Neural cell (in vitro differentiated cells): ENCODE results near the gene LNX1. TPM values are rescaled to one million over a fixed set of nuclear protein-coding genes. Genes with fewer than 3 reads are reported as not detected.

Experiments
- H2AFZ ChIP-seq: fragments of 200-600, 300-800 bp; sonication (generic), shearing (Covaris generic); 2 replicates; pipeline ENCODE4 v1.6.0; 2014; ENCODE audit warnings: low read depth, mild to moderate bottlenecking, antibody characterized with exemption, low read length, moderate library complexity
- H3F3A ChIP-seq: fragments of 200-600 bp; shearing (Covaris generic); 2 replicates; pipeline ENCODE4 v1.6.1; 2016; ENCODE audit warnings: mild to moderate bottlenecking, moderate library complexity, mixed read lengths, antibody characterized with exemption, low read length; ENCODE audit not compliant: insufficient read depth, poor library complexity, severe bottlenecking
- H3K27ac ChIP-seq: fragments of 200-600, 300-800 bp; sonication (generic), shearing (Covaris generic); 2 replicates; pipeline ENCODE4 v1.5.1; 2014; ENCODE audit warnings: mild to moderate bottlenecking, low read length, moderate library complexity
- H3K27me3 ChIP-seq: fragments of 300-800, 200-600 bp; sonication (generic), shearing (Covaris generic); 2 replicates; pipeline ENCODE4 v1.6.0; 2014; ENCODE audit warnings: mild to moderate bottlenecking, low read depth, low read length, moderate library complexity; ENCODE audit not compliant: insufficient read depth
- H3K36me3 ChIP-seq: fragments of 300-800, 200-600 bp; sonication (generic), shearing (Covaris generic); 2 replicates; pipeline ENCODE4 v1.5.1; 2014; ENCODE audit warnings: mild to moderate bottlenecking, antibody characterized with exemption, low read length, moderate library complexity; ENCODE audit not compliant: insufficient read depth
- H3K4me2 ChIP-seq: fragments of 300-800, 200-600 bp; sonication (generic), shearing (Covaris generic); 2 replicates; pipeline ENCODE4 v1.6.0; 2014; ENCODE audit warnings: mild to moderate bottlenecking, low read length
- H3K4me3 ChIP-seq: fragments of 300-800, 200-600 bp; sonication (generic), shearing (Covaris generic); 2 replicates; pipeline ENCODE4 v1.5.1; 2014; ENCODE audit warnings: mild to moderate bottlenecking, low read length, moderate library complexity
- H3K79me2 ChIP-seq: fragments of 200-600 bp; shearing (Covaris generic); replicated peaks from 2 replicates; pipeline ENCODE4 v1.6.0; 2014; ENCODE audit warnings: mild to moderate bottlenecking, low read length, moderate library complexity; ENCODE audit not compliant: insufficient read depth
- H3K9ac ChIP-seq: fragments of 300-800, 200-600 bp; sonication (generic), shearing (Covaris generic); 2 replicates; pipeline ENCODE4 v1.6.1; 2016; ENCODE audit warnings: mild to moderate bottlenecking, low read length, mixed read lengths
- H3K9me2 ChIP-seq: fragments of 200-600 bp; shearing (Covaris generic); 2 replicates; pipeline ENCODE4 v1.6.1; 2016; ENCODE audit warnings: mild to moderate bottlenecking, low read length, mixed read lengths; ENCODE audit not compliant: insufficient read depth
- H3K9me3 ChIP-seq: fragments of 200-600, 300-800 bp; sonication (generic), shearing (Covaris generic); 2 replicates; pipeline ENCODE4 v1.6.1; 2016; ENCODE audit warnings: mild to moderate bottlenecking, mixed run types, low read length, moderate library complexity, mixed read lengths
- H4K20me1 ChIP-seq: fragments of 200-600 bp; shearing (Covaris generic); 2 replicates; pipeline ENCODE4 v1.6.1; 2016; ENCODE audit warnings: mild to moderate bottlenecking, mixed run types; ENCODE audit not compliant: insufficient read depth
- EP300 ChIP-seq: fragments of 450-650 bp; conservative IDR thresholded peaks from 2 replicates; pipeline ENCODE4 v1.6.1; 2014; ENCODE audit warnings: antibody characterized with exemption, mild to moderate bottlenecking, moderate library complexity; ENCODE audit not compliant: poor library complexity, severe bottlenecking
- EZH2 ChIP-seq: fragments of 200-600, 300-800 bp; shearing (Covaris generic), sonication (generic); IDR thresholded peaks from 2 replicates; pipeline ENCODE4 v1.6.1; 2014; ENCODE audit warnings: antibody characterized with exemption, low read length, borderline replicate concordance, mild to moderate bottlenecking; ENCODE audit not compliant: insufficient read depth, poor library complexity, severe bottlenecking
- MXI1 ChIP-seq: fragments of 450-650 bp; conservative IDR thresholded peaks from 2 replicates; pipeline ENCODE4 v1.6.1; 2014; ENCODE audit warnings: antibody characterized with exemption, mild to moderate bottlenecking; ENCODE audit not compliant: poor library complexity, severe bottlenecking
- POLR2AphosphoS5 ChIP-seq: IDR thresholded peaks from 2 replicates; pipeline ENCODE4 v1.6.1; 2012
- RAD21 ChIP-seq: fragments of 450-650 bp; conservative IDR thresholded peaks from 2 replicates; pipeline ENCODE4 v1.6.1; 2014; ENCODE audit warnings: antibody characterized with exemption, mild to moderate bottlenecking, moderate library complexity
- SMC3 ChIP-seq: fragments of 450-650 bp; conservative IDR thresholded peaks from 2 replicates; pipeline ENCODE4 v1.6.1; 2014; ENCODE audit warnings: antibody characterized with exemption, mild to moderate bottlenecking, moderate library complexity; ENCODE audit not compliant: poor library complexity
- TAF1 ChIP-seq: IDR thresholded peaks from 2 replicates; pipeline ENCODE4 v1.6.1; 2012; ENCODE audit warnings: low read depth
- polyA plus RNA-seq: library from polyadenylated mRNA; depleted of rRNA; stranded (reverse); fragments of >200 nt; gene quantifications from 2 replicates; pipeline ENCODE4 v1.2.3, GENCODE V29; 2014
- TF ChIP-seq, protein P1 (sequence below): IDR thresholded peaks from 2 replicates; pipeline ENCODE4 v1.6.1; 2012; ENCODE audit warnings: borderline replicate concordance
- TF ChIP-seq, protein P2 (sequence below): fragments of 450-650 bp; IDR thresholded peaks from 2 replicates; pipeline ENCODE4 v1.5.1; 2014; ENCODE audit warnings: antibody characterized with exemption, mild to moderate bottlenecking, moderate library complexity; ENCODE audit not compliant: poor library complexity, severe bottlenecking

Gene LNX1
- polyA plus RNA-seq, 1 donor from 2014 or later: 3.4 TPM

DNA sequence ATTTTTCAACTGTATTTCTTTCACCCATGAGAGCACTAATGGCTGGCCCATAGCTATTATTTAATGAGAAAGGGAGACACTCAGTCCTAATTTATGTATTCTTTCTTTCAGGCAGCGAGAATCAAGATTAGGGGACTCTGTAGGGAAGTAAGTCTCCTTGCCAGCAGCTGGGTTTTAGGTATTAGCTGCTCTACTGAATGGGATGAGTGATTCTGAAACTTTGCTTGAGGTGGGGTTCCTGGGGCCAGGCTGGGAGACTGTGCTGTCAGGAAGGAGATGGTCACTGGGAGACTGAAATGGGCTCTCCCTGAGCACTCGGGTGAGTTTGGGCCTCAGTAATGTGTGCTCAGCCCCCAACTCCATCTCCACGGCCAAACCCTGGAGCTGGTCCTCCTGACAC, 78.7 kb downstream of the LNX1 start:
- H3K4me2 ChIP-seq: no peak overlapping the region
- H3K9me3 ChIP-seq: no peaks in the 10 kb centered on the region
- H3K79me2 ChIP-seq: no peaks in the 10 kb centered on the region
- H3K4me3 ChIP-seq: no peak overlapping the region
- no peaks in the 10 kb centered on the region for H3K9me2 ChIP-seq
- H3K9ac ChIP-seq: no peak overlapping the region
- H2AFZ ChIP-seq: no peak overlapping the region
- no peaks in the 10 kb centered on the region for H4K20me1 ChIP-seq
- no peak overlapping the region for H3K27ac ChIP-seq
- H3K27me3 ChIP-seq: no peaks in the 10 kb centered on the region
- no peaks in the 10 kb centered on the region for H3K36me3 ChIP-seq
- TF ChIP-seq MXI1: no peak
- TF ChIP-seq, protein P1, sequence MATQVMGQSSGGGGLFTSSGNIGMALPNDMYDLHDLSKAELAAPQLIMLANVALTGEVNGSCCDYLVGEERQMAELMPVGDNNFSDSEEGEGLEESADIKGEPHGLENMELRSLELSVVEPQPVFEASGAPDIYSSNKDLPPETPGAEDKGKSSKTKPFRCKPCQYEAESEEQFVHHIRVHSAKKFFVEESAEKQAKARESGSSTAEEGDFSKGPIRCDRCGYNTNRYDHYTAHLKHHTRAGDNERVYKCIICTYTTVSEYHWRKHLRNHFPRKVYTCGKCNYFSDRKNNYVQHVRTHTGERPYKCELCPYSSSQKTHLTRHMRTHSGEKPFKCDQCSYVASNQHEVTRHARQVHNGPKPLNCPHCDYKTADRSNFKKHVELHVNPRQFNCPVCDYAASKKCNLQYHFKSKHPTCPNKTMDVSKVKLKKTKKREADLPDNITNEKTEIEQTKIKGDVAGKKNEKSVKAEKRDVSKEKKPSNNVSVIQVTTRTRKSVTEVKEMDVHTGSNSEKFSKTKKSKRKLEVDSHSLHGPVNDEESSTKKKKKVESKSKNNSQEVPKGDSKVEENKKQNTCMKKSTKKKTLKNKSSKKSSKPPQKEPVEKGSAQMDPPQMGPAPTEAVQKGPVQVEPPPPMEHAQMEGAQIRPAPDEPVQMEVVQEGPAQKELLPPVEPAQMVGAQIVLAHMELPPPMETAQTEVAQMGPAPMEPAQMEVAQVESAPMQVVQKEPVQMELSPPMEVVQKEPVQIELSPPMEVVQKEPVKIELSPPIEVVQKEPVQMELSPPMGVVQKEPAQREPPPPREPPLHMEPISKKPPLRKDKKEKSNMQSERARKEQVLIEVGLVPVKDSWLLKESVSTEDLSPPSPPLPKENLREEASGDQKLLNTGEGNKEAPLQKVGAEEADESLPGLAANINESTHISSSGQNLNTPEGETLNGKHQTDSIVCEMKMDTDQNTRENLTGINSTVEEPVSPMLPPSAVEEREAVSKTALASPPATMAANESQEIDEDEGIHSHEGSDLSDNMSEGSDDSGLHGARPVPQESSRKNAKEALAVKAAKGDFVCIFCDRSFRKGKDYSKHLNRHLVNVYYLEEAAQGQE: no peak
- no peak for TF ChIP-seq EZH2
- no peak for TF ChIP-seq POLR2AphosphoS5
- no peak for TF ChIP-seq RAD21
- no peak for TF ChIP-seq SMC3
- no peak for TF ChIP-seq TAF1
- TF ChIP-seq, protein P2, sequence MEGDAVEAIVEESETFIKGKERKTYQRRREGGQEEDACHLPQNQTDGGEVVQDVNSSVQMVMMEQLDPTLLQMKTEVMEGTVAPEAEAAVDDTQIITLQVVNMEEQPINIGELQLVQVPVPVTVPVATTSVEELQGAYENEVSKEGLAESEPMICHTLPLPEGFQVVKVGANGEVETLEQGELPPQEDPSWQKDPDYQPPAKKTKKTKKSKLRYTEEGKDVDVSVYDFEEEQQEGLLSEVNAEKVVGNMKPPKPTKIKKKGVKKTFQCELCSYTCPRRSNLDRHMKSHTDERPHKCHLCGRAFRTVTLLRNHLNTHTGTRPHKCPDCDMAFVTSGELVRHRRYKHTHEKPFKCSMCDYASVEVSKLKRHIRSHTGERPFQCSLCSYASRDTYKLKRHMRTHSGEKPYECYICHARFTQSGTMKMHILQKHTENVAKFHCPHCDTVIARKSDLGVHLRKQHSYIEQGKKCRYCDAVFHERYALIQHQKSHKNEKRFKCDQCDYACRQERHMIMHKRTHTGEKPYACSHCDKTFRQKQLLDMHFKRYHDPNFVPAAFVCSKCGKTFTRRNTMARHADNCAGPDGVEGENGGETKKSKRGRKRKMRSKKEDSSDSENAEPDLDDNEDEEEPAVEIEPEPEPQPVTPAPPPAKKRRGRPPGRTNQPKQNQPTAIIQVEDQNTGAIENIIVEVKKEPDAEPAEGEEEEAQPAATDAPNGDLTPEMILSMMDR: no peak
- no peak for TF ChIP-seq EP300
- no peaks in the 10 kb centered on the region for H3F3A ChIP-seq

DNA sequence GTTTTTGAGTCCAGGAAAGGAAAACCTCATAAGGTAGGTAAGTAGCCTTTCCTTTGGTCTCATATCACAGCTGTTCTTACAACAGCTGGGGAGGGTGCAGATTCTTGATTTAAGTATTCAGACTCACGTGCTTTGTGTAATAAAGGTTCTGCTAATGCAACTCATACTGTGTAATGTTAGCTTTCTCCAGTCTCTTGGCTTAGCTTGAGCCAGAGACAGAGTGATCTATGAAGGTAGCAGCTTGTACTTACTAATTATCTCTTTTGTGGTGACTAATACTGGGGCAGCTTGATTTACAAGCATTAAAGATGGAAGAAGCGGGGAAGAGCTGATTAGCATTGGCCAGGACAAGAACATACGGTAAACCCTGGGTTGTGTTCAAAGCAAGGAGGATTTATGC, 80.3 kb downstream of the LNX1 start:
- no peaks in the 10 kb centered on the region for H3K27me3 ChIP-seq

More for the DNA sequence above, 80.3 kb downstream of the LNX1 start:
- no peaks in the 10 kb centered on the region for H3K9me2 ChIP-seq
- no peak overlapping the region for H2AFZ ChIP-seq
- no peak for TF ChIP-seq EP300
- no peak for TF ChIP-seq EZH2
- no peak for TF ChIP-seq MXI1
- no peak for TF ChIP-seq POLR2AphosphoS5
- TF ChIP-seq, protein P1: no peak
- TF ChIP-seq RAD21: no peak
- TF ChIP-seq TAF1: no peak
- no peak for TF ChIP-seq SMC3
- TF ChIP-seq, protein P2: no peak
- no peaks in the 10 kb centered on the region for H3K79me2 ChIP-seq
- no peak overlapping the region for H3K9ac ChIP-seq
- H3K9me3 ChIP-seq: no peaks in the 10 kb centered on the region
- no peak overlapping the region for H3K4me3 ChIP-seq
- H3K27ac ChIP-seq: no peak overlapping the region
- H3K4me2 ChIP-seq: no peak overlapping the region
- no peaks in the 10 kb centered on the region for H3K36me3 ChIP-seq
- H3F3A ChIP-seq: no peaks in the 10 kb centered on the region
- H4K20me1 ChIP-seq: no peaks in the 10 kb centered on the region
